Karpas-422 (cell line): Measurements from ENCODE around the gene ALDH2. TPM values are rescaled to one million over a fixed set of nuclear protein-coding genes. Genes with fewer than 3 reads are reported as not detected.

Experiments used
- DNase-seq: peaks from one replicate; pipeline ENCODE4 v3.0.0-alpha.2; 2015
- H2AFZ ChIP-seq: fragments of 200-600 bp; sonication (generic); 2 replicates; pipeline ENCODE4 v1.6.1; 2014; ENCODE audit warnings: antibody characterized with exemption, low read length, mixed read lengths
- H3K27ac ChIP-seq: fragments of 200-600 bp; sonication (generic); 2 replicates; pipeline ENCODE4 v1.5.1; 2014; ENCODE audit warnings: mild to moderate bottlenecking, low read length, moderate library complexity
- H3K27me3 ChIP-seq: fragments of 200-600 bp; sonication (generic); 2 replicates; pipeline ENCODE4 v1.6.1; 2014; ENCODE audit warnings: low read length, mixed read lengths
- H3K36me3 ChIP-seq: fragments of 200-600 bp; sonication (generic); 2 replicates; pipeline ENCODE4 v1.6.1; 2014; ENCODE audit warnings: low read length, mixed read lengths; ENCODE audit not compliant: insufficient read depth
- H3K4me1 ChIP-seq: fragments of 200-600 bp; sonication (generic); 2 replicates; pipeline ENCODE4 v1.6.1; 2014; ENCODE audit warnings: mild to moderate bottlenecking, low read length, mixed read lengths
- H3K4me2 ChIP-seq: fragments of 200-600 bp; sonication (generic); 2 replicates; pipeline ENCODE4 v1.6.1; 2014; ENCODE audit warnings: low read length, low read depth, mild to moderate bottlenecking; ENCODE audit not compliant: poor library complexity, severe bottlenecking
- H3K4me3 ChIP-seq: fragments of 200-600 bp; sonication (generic); 2 replicates; pipeline ENCODE4 v1.5.1; 2014; ENCODE audit warnings: mild to moderate bottlenecking, antibody characterized with exemption, low read length, mixed read lengths
- H3K79me2 ChIP-seq: fragments of 200-600 bp; sonication (generic); 2 replicates; pipeline ENCODE4 v1.6.1; 2014; ENCODE audit warnings: mild to moderate bottlenecking, low read length, mixed read lengths
- H3K9ac ChIP-seq: fragments of 200-600 bp; sonication (generic); 2 replicates; pipeline ENCODE4 v1.6.0; 2014; ENCODE audit warnings: low read length
- H3K9me2 ChIP-seq: fragments of 200-600 bp; sonication (generic), shearing (Covaris generic); replicated peaks from 2 replicates; pipeline ENCODE4 v1.6.0; 2014; ENCODE audit warnings: mild to moderate bottlenecking, low read length, moderate library complexity; ENCODE audit not compliant: insufficient read depth
- H3K9me3 ChIP-seq: fragments of 300-700, 200-600 bp; sonication (generic); 2 replicates; pipeline ENCODE4 v1.6.1; 2014; ENCODE audit warnings: low read length, mixed read lengths
- H4K20me1 ChIP-seq: fragments of 200-600 bp; sonication (generic); 2 replicates; pipeline ENCODE4 v1.6.1; 2014; ENCODE audit warnings: mild to moderate bottlenecking, antibody characterized with exemption, low read length, low read depth; ENCODE audit not compliant: insufficient read depth
- total RNA-seq: library from RNA; depleted of rRNA; stranded (reverse); fragments of >200 nt; shearing (Covaris generic); gene quantifications from 2 replicates; pipeline ENCODE4 v1.2.3, GENCODE V29; 2014; ENCODE audit warnings: low replicate concordance

ALDH2 gene
- total RNA-seq, 1 experiment from 2014 or later, result 69.0 TPM

DNA sequence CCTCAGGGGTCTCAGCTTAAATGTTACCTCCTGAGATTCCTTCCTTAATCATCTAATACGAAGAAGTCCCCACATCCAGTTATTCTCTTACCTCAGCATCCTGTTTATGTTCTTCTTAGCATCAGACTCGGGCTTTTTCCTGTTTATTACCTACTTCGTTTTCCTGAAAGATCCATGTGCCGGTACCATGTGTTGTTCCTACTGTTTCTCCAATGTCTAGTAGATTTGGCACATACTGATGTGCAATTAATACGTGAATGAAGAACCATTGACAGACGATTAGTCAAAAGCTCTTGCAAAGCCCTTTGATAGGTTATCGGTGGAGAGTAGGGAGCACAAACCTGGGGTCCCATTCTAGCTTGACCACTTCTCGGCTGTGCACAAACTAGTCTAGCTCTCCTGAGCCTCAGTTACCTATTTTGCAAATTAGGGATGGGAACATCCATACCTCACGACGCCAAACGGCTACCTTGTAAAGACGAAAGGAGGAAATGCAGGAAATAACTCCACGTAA, 74.6 kb downstream of the ALDH2 start:
- Histone ChIP-seq H3K4me2 (peak overlapping the region; percentile 86), H3K9me2 (no peaks in the 10 kb centered on the region), H3K79me2 (peaks cover 65% of the 10 kb centered on the region), H3K4me1 (peaks cover 23% of the 10 kb centered on the region), H3K4me3 (peak overlapping the region; percentile 88), H3K27me3 (no peaks in the 10 kb centered on the region), H3K27ac (peak overlapping the region; percentile 56), H2AFZ (peak overlapping the region; percentile 45; the same call in 1 of the 2 replicates), H3K36me3 (peaks cover 28% of the 10 kb centered on the region), H3K9me3 (no peaks in the 10 kb centered on the region), H3K9ac (peak overlapping the region; percentile 88), H4K20me1 (no peaks in the 10 kb centered on the region)
- DNase-seq, result no peak

DNA sequence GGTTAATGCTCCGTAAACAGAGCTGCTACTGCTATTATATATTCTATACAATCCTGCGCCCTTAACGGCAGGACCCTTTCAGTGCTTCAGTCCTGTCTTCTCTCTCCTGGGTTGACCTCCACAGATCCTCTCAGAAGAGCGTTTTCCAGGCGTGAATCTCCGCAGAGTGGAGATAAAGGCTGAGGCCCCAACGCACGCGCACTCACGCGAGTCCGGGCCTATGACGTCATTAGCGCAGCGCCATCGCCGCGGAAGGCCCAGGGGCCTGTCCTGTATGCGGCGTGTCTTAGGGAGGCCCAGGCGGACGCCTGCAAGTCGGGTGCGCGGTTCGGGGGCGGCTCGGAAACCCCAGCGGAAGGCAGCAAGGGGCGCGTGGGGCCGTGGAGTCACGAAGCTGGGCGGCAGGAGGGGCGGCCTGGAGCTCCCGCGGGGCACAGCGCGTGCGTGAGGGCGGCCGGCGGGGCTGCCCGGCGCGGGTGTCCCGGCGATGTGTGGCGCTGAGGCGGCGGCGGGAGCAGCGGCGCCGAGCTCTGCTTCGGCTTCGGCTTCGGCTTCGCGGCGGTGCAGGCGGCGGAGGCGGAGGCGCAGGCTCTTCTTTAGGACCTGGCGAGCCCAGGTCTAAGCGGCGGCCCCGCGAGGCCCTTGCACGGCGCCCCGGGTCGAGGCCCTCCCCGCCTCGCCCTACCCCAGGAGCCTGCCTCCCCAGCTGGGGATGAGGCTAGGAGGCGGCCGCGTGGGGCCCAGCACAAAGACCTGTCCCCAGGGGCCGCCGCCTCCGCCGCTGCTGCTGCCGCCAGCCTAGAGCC, 75.2 kb downstream of the ALDH2 start, which contains the start of gene MAPKAPK5:
Gene MAPKAPK5, plus strand, starts transcription at position 479 of the 806 bp plus-strand sequence. CDS start 506 bp downstream, outside the sequence.
- Histone ChIP-seq H3K27ac (peak within 1 kb of the TSS; percentile 56), H3K4me3 (peak within 1 kb of the TSS; percentile 88), H3K4me1 (peaks cover 23% of the 10 kb centered on the region), H4K20me1 (no peaks in the 10 kb centered on the region), H3K27me3 (no peaks in the 10 kb centered on the region), H3K4me2 (peak within 1 kb of the TSS; percentile 86), H2AFZ (peak within 1 kb of the TSS; percentile 45; the same call in 1 of the 2 replicates), H3K9me2 (no peaks in the 10 kb centered on the region), H3K9ac (peak within 1 kb of the TSS; percentile 88), H3K79me2 (peaks cover 71% of the 10 kb centered on the region), H3K9me3 (no peaks in the 10 kb centered on the region), H3K36me3 (peaks cover 28% of the 10 kb centered on the region)
- peak; percentile 98 for DNase-seq

GRCh38 chr12:111842556-111843396, 76.0 kb downstream of the ALDH2 start:
- Histone ChIP-seq H2AFZ (no peak overlapping the region), H3K36me3 (peaks cover 34% of the 10 kb centered on the region), H3K4me1 (peaks cover 23% of the 10 kb centered on the region), H3K4me2 (peak overlapping the region; percentile 86), H4K20me1 (no peaks in the 10 kb centered on the region), H3K9ac (peak overlapping the region; percentile 88), H3K79me2 (peaks cover 79% of the 10 kb centered on the region), H3K4me3 (peak overlapping the region; percentile 88), H3K9me2 (no peaks in the 10 kb centered on the region), H3K27me3 (no peaks in the 10 kb centered on the region), H3K9me3 (peaks cover 2% of the 10 kb centered on the region; the same call in 1 of the 2 replicates), H3K27ac (peak overlapping the region; percentile 56)
- peak; percentile 66 for DNase-seq

DNA sequence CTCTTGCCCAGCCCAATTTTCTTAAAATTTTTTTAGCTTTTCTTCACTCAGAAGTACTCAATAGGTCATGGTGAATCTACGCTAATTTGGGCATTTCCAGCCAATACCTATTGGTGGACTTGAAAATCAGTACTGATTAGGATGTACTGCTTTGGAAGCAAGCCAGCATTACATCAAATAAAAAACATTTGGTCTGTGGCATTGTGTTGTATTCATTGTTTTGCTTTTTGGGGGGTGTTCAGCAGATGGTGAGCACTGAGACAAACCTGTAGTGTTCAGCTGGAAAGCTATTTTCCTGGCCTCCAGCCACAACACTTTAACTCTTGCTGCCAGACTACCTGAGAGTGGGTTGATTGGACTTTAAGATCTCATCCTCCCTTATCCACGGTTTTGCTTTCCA, 79.3 kb downstream of the ALDH2 start:
- H3K4me3 ChIP-seq, result no peak overlapping the region
- H3K9me2 ChIP-seq, result no peaks in the 10 kb centered on the region
- H3K27me3 ChIP-seq, result no peaks in the 10 kb centered on the region
- peaks cover 92% of the 10 kb centered on the region for H3K79me2 ChIP-seq
- peaks cover 38% of the 10 kb centered on the region for H3K36me3 ChIP-seq
- no peak overlapping the region for H2AFZ ChIP-seq
- no peak overlapping the region for H3K4me2 ChIP-seq
- no peak overlapping the region for H3K9ac ChIP-seq
- no peak for DNase-seq
- no peaks in the 10 kb centered on the region for H4K20me1 ChIP-seq
- H3K9me3 ChIP-seq, result peaks cover 5% of the 10 kb centered on the region; the same call in 1 of the 2 replicates
- H3K27ac ChIP-seq, result no peak overlapping the region
- peaks cover 10% of the 10 kb centered on the region for H3K4me1 ChIP-seq

- peaks cover 42% of the 10 kb centered on the region for H3K36me3 ChIP-seq
- no peaks in the 10 kb centered on the region for H3K9me2 ChIP-seq
- H3K9ac ChIP-seq, result no peak overlapping the region
- H3K9me3 ChIP-seq, result peaks cover 5% of the 10 kb centered on the region; the same call in 1 of the 2 replicates
- H2AFZ ChIP-seq, result no peak overlapping the region
- no peak overlapping the region for H3K4me2 ChIP-seq
- 0 out of 2 replicates have a peak, but pooled peaks cover 5% of the 10 kb centered on the region for H4K20me1 ChIP-seq
- H3K4me1 ChIP-seq, result no peaks in the 10 kb centered on the region
- no peak for DNase-seq
- H3K27ac ChIP-seq, result no peak overlapping the region
- H3K27me3 ChIP-seq, result no peaks in the 10 kb centered on the region
- H3K79me2 ChIP-seq, result peaks cover 95% of the 10 kb centered on the region
- no peak overlapping the region for H3K4me3 ChIP-seq
These were observed 83.8 kb downstream of the ALDH2 start for GRCh38 chr12:111850526-111850925.

- Histone ChIP-seq H3K27ac (no peak overlapping the region), H4K20me1 (0 out of 2 replicates have a peak, but pooled peaks cover 6% of the 10 kb centered on the region), H3K4me1 (no peaks in the 10 kb centered on the region), H3K27me3 (no peaks in the 10 kb centered on the region), H3K36me3 (peaks cover 12% of the 10 kb centered on the region; the same call in 1 of the 2 replicates), H3K4me3 (no peak overlapping the region), H3K9ac (no peak overlapping the region), H3K9me2 (no peaks in the 10 kb centered on the region), H2AFZ (no peak overlapping the region), H3K79me2 (peaks cover 87% of the 10 kb centered on the region), H3K4me2 (no peak overlapping the region), H3K9me3 (no peaks in the 10 kb centered on the region)
- no peak for DNase-seq
These were observed 91.5 kb downstream of the ALDH2 start for GRCh38 chr12:111858186-111858585.

DNA sequence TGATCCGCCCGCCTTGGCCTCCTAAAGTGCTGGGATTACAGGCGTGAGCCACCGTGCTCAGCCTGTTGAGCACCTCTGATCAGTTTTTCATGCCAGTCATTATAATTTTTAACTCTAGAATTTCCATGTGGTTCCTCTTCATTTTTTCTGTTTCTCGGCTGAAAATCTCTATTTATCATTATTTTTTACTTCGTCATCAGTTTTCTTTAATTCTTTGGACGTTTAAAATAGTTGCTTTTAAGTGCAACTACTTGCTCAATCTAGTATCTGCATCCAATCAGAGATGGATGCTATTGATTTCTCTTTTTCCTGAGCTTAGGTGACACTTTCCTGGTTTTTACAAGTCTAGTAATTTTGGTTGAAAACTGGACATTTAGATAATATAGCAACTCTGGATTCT, 92.0 kb downstream of the ALDH2 start:
- Histone ChIP-seq H2AFZ (no peak overlapping the region), H3K27ac (no peak overlapping the region), H3K4me2 (no peak overlapping the region), H3K9me3 (no peaks in the 10 kb centered on the region), H3K4me1 (no peaks in the 10 kb centered on the region), H3K9ac (no peak overlapping the region), H3K79me2 (peaks cover 87% of the 10 kb centered on the region), H3K4me3 (no peak overlapping the region), H4K20me1 (0 out of 2 replicates have a peak, but pooled peaks cover 6% of the 10 kb centered on the region), H3K36me3 (peaks cover 12% of the 10 kb centered on the region; the same call in 1 of the 2 replicates), H3K9me2 (no peaks in the 10 kb centered on the region), H3K27me3 (no peaks in the 10 kb centered on the region)
- no peak for DNase-seq
